ENCODE data around the gene JUND. TPM values are rescaled to one million over a fixed set of nuclear protein-coding genes. Genes with fewer than 3 reads are reported as not detected.

The JUND gene
- total RNA-seq, 4 donors from 2014 or later = 67.2 to 258 (median 221) TPM

- Histone ChIP-seq H3K27me3 (no peaks in the 10 kb centered on the region), H3K27ac (peak overlapping the region; percentile 88 to 99 (median 94))
Observed at GRCh38 chr19:18299654-18300053, 18.2 kb upstream of the JUND start.

GRCh38 chr19:18298601-18299000 is 17.2 kb upstream of the JUND start:
- intact Hi-C loops (cut with DNase I; ENCODE audit: low total_unique reads) = no loop called here

More at GRCh38 chr19:18299654-18300053, 18.2 kb upstream of the JUND start:
- Histone ChIP-seq H3K4me1 (peaks cover 27 to 38% of the 10 kb centered on the region in 2 donors), H3K4me3 (no peak overlapping the region), H3K9me3 (no peaks in the 10 kb centered on the region), H3K36me3 (no peaks in the 10 kb centered on the region)
- in situ Hi-C loops (cut with MboI; ENCODE audit: low sequenced_read_pairs in 4 of 4) (no loop called here), intact Hi-C loops (cut with DNase I; ENCODE audit: low total_unique reads) (no loop called here)
- no peak for DNase-seq
- TF ChIP-seq POLR2A (IDR thresholded peaks at IDR 0.05) (no peak), CTCF (IDR thresholded peaks at IDR 0.05 in 4 of 5, conservative IDR thresholded peaks at IDR 0.05 in 1 of 5) (no peak)
- no peak for ATAC-seq

GRCh38 chr19:18297308-18297707 is 15.9 kb upstream of the JUND start:
- H3K4me3 ChIP-seq = no peak overlapping the region
- H3K9me3 ChIP-seq = no peaks in the 10 kb centered on the region
- in situ Hi-C loops (cut with MboI; ENCODE audit: low sequenced_read_pairs in 4 of 4) = no loop called here
- ATAC-seq (no peak), DNase-seq (no peak)
- H3K27ac ChIP-seq = peak overlapping the region in 3 of 4 donors; percentile 17 to 99 (median 33)
- TF ChIP-seq CTCF (IDR thresholded peaks at IDR 0.05 in 4 of 5, conservative IDR thresholded peaks at IDR 0.05 in 1 of 5) (no peak), POLR2A (IDR thresholded peaks at IDR 0.05) (no peak)
- H3K4me1 ChIP-seq = peaks cover 14 to 22% of the 10 kb centered on the region in 2 donors
- intact Hi-C loops (cut with DNase I; ENCODE audit: low total_unique reads) = no loop called here
- H3K36me3 ChIP-seq = no peaks in the 10 kb centered on the region
- no peaks in the 10 kb centered on the region for H3K27me3 ChIP-seq

More at GRCh38 chr19:18298601-18299000, 17.2 kb upstream of the JUND start:
- Histone ChIP-seq H3K9me3 (no peaks in the 10 kb centered on the region), H3K27me3 (no peaks in the 10 kb centered on the region), H3K4me1 (peaks cover 16 to 27% of the 10 kb centered on the region in 2 donors), H3K27ac (peak overlapping the region; percentile 38 to 99 (median 90)), H3K4me3 (no peak overlapping the region), H3K36me3 (no peaks in the 10 kb centered on the region)
- in situ Hi-C loops (cut with MboI; ENCODE audit: low sequenced_read_pairs in 4 of 4) = no loop called here
- DNase-seq = no peak
- no peak for ATAC-seq
- TF ChIP-seq CTCF (IDR thresholded peaks at IDR 0.05 in 4 of 5, conservative IDR thresholded peaks at IDR 0.05 in 1 of 5) (no peak), POLR2A (IDR thresholded peaks at IDR 0.05) (no peak)

GRCh38 chr19:18295034-18295451 is 13.6 kb upstream of the JUND start:
- TF ChIP-seq POLR2A (IDR thresholded peaks at IDR 0.05) (no peak), CTCF (IDR thresholded peaks at IDR 0.05 in 4 of 5, conservative IDR thresholded peaks at IDR 0.05 in 1 of 5) (no peak)

GRCh38 chr19:18294467-18294864 is 13.0 kb upstream of the JUND start:
- Histone ChIP-seq H3K27ac (peak overlapping the region in 3 of 4 donors; percentile 86 to 94 (median 92)), H3K27me3 (no peaks in the 10 kb centered on the region), H3K4me3 (no peak overlapping the region), H3K4me1 (peaks cover 5 to 9% of the 10 kb centered on the region in 2 donors), H3K9me3 (no peaks in the 10 kb centered on the region), H3K36me3 (no peaks in the 10 kb centered on the region)
- ATAC-seq (no peak), DNase-seq (no peak)
- intact Hi-C loops (cut with DNase I; ENCODE audit: low total_unique reads) (no loop called here), in situ Hi-C loops (cut with MboI; ENCODE audit: low sequenced_read_pairs in 4 of 4) (no loop called here)
- TF ChIP-seq POLR2A (IDR thresholded peaks at IDR 0.05) = no peak
- no peak for TF ChIP-seq CTCF (IDR thresholded peaks at IDR 0.05 in 4 of 5, conservative IDR thresholded peaks at IDR 0.05 in 1 of 5)

More at GRCh38 chr19:18295034-18295451, 13.6 kb upstream of the JUND start:
- no peaks in the 10 kb centered on the region for H3K27me3 ChIP-seq
- no peak overlapping the region for H3K4me3 ChIP-seq
- H3K36me3 ChIP-seq = no peaks in the 10 kb centered on the region
- in situ Hi-C loops (cut with MboI; ENCODE audit: low sequenced_read_pairs in 4 of 4) (no loop called here), intact Hi-C loops (cut with DNase I; ENCODE audit: low total_unique reads) (no loop called here)
- no peak overlapping the region for H3K27ac ChIP-seq
- H3K9me3 ChIP-seq = no peaks in the 10 kb centered on the region
- no peak for ATAC-seq
- peaks cover 5 to 9% of the 10 kb centered on the region in 2 donors for H3K4me1 ChIP-seq
- no peak for DNase-seq

Data from gastrocnemius medialis (tissue), 4 donors.